H1 (cell line): Measurements from ENCODE around the gene PRKCZ. TPM values are rescaled to one million over a fixed set of nuclear protein-coding genes. Genes with fewer than 3 reads are reported as not detected.

Experiments used
- CTCF ChIA-PET: fragments of 300-600 bp; sonication (Branson Sonifier 250); formaldehyde crosslinking; loops from one replicate; lab custom pipeline; 2021; ENCODE audit not compliant: partially characterized antibody; lab: Charles Lee
- POLR2A ChIA-PET: fragments of 300-600 bp; sonication (Branson Sonifier 250); formaldehyde crosslinking; loops from one replicate; lab custom pipeline; 2021; ENCODE audit warnings: inconsistent platforms; ENCODE audit not compliant: partially characterized antibody; lab: Charles Lee
- DNase-seq, 2 experiments: peaks; one replicate each; pipeline versions ENCODE4 v3.0.0 to v3.0.0-alpha.2; 2010 to 2022; ENCODE audit warnings: low spot score in 2 of 2, low read depth in 1 of 2, mixed read lengths in 1 of 2
- FAIRE-seq: peaks from 2 replicates; lab custom pipeline; 2011; peaks lifted over from hg19 to GRCh38; lab: Jason Lieb, UNC
- H2AFZ ChIP-seq: 2 replicates; pipeline ENCODE4 v1.8.1; 2012; ENCODE audit warnings: low read length, inconsistent platforms
- H2AK5ac ChIP-seq: 2 replicates; pipeline ENCODE4 v1.6.1; 2013; ENCODE audit warnings: low read depth, low read length
- H2BK120ac ChIP-seq: replicated peaks from 2 replicates; pipeline ENCODE3; 2013; ENCODE audit warnings: low read depth, low read length, inconsistent platforms
- H2BK12ac ChIP-seq: 2 replicates; pipeline ENCODE4 v1.6.1; 2013; ENCODE audit warnings: low read depth, low read length
- H2BK15ac ChIP-seq: 2 replicates; pipeline ENCODE4 v1.6.1; 2013; ENCODE audit warnings: low read length
- H2BK20ac ChIP-seq: 2 replicates; pipeline ENCODE4 v1.6.1; 2013; ENCODE audit warnings: low read length
- H2BK5ac ChIP-seq: 2 replicates; pipeline ENCODE4 v1.6.1; 2013; ENCODE audit warnings: low read depth, low read length
- H3K14ac ChIP-seq: 2 replicates; pipeline ENCODE4 v1.6.1; 2013; ENCODE audit warnings: inconsistent platforms; ENCODE audit not compliant: insufficient read length
- H3K18ac ChIP-seq: 2 replicates; pipeline ENCODE4 v1.6.1; 2013; ENCODE audit warnings: low read length; ENCODE audit errors: extremely low read depth
- H3K23ac ChIP-seq: 2 replicates; pipeline ENCODE4 v1.6.1; 2013; ENCODE audit warnings: inconsistent platforms; ENCODE audit not compliant: insufficient read length
- H3K23me2 ChIP-seq: 2 replicates; pipeline ENCODE4 v1.6.1; 2013; ENCODE audit warnings: low read depth, low read length
- H3K27ac ChIP-seq: 2 replicates; pipeline ENCODE4 v1.6.1; 2011; ENCODE audit warnings: low read depth, low read length, inconsistent platforms
- H3K27me3 ChIP-seq, 4 experiments: replicated peaks in 1 of 4; 1 replicate in 1 of 4; 2 replicates in 3 of 4; pipeline versions ENCODE4 v1.6.1 to v1.8.1; 2011 to 2013; ENCODE audit warnings: low read length in 3 of 4, mild to moderate bottlenecking in 3 of 4, inconsistent platforms in 2 of 4, mixed read lengths in 2 of 4, moderate library complexity in 1 of 4; ENCODE audit not compliant: control insufficient read depth in 3 of 4, insufficient read depth in 3 of 4; ENCODE audit errors: extremely low read depth in 1 of 4
- H3K36me3 ChIP-seq, 4 experiments: 2 replicates each; pipeline versions ENCODE4 v1.6.1 to v1.8.1; 2011 to 2013; ENCODE audit warnings: mild to moderate bottlenecking in 4 of 4, low read length in 3 of 4, moderate library complexity in 2 of 4, control low read depth in 1 of 4, inconsistent platforms in 1 of 4; ENCODE audit not compliant: insufficient read depth in 4 of 4, control insufficient read depth in 2 of 4
- H3K4ac ChIP-seq: replicated peaks from 2 replicates; pipeline ENCODE3; 2013; ENCODE audit warnings: low read length, low read depth, mixed read lengths, inconsistent platforms; ENCODE audit not compliant: insufficient read length
- H3K4me1 ChIP-seq, 4 experiments: replicated peaks in 1 of 4; 1 replicate in 1 of 4; 2 replicates in 3 of 4; pipeline versions ENCODE4 v1.6.1 to v1.8.1; 2011 to 2013; ENCODE audit warnings: low read length in 3 of 4, inconsistent platforms in 2 of 4, mixed read lengths in 1 of 4; ENCODE audit not compliant: insufficient read depth in 4 of 4, control insufficient read depth in 3 of 4
- H3K4me2 ChIP-seq, 2 experiments: 2 replicates each; pipeline versions ENCODE4 v1.6.1 to v1.8.1; 2011 to 2013; ENCODE audit warnings: low read depth in 2 of 2, low read length in 2 of 2, control low read depth in 1 of 2, inconsistent platforms in 1 of 2, mild to moderate bottlenecking in 1 of 2; ENCODE audit not compliant: insufficient read depth in 1 of 2
- H3K4me3 ChIP-seq, 4 experiments: fragments of 200-600, 300-600 bp in 1 of 4; sonication (generic), shearing (Covaris generic), sonication (Bioruptor Twin) in 1 of 4; 2 replicates each; pipeline versions ENCODE4 v1.5.1 to v1.8.1; 2011 to 2016; ENCODE audit warnings: low read length in 4 of 4, low read depth in 3 of 4, control low read depth in 2 of 4, inconsistent platforms in 2 of 4, mild to moderate bottlenecking in 2 of 4, mixed read lengths in 1 of 4, moderate library complexity in 1 of 4; ENCODE audit not compliant: insufficient read depth in 2 of 4; ENCODE audit errors: extremely low read depth in 1 of 4
- H3K56ac ChIP-seq: replicated peaks from 2 replicates; pipeline ENCODE3; 2013; ENCODE audit warnings: low read depth, mild to moderate bottlenecking, mixed read lengths, low read length, inconsistent platforms; ENCODE audit not compliant: insufficient read length
- H3K79me1 ChIP-seq: 2 replicates; pipeline ENCODE4 v1.6.1; 2013; ENCODE audit warnings: low read depth, low read length, control low read depth
- H3K79me2 ChIP-seq, 2 experiments: 2 replicates each; pipeline versions ENCODE4 v1.6.1 to v1.8.1; 2012 to 2013; ENCODE audit warnings: low read length in 2 of 2, mild to moderate bottlenecking in 2 of 2, inconsistent platforms in 1 of 2; ENCODE audit not compliant: insufficient read depth in 2 of 2, control insufficient read depth in 1 of 2
- H3K9ac ChIP-seq, 4 experiments: replicated peaks in 1 of 4; 1 replicate in 1 of 4; 2 replicates in 3 of 4; pipeline versions ENCODE4 v1.6.1 to v1.8.1; 2011 to 2013; ENCODE audit warnings: low read depth in 3 of 4, low read length in 3 of 4, control low read depth in 2 of 4, mild to moderate bottlenecking in 2 of 4, moderate library complexity in 2 of 4, inconsistent platforms in 1 of 4; ENCODE audit errors: extremely low read depth in 1 of 4
- H3K9me3 ChIP-seq, 2 experiments: 2 replicates each; pipeline versions ENCODE4 v1.6.1 to v1.8.1; 2012 to 2013; ENCODE audit warnings: mild to moderate bottlenecking in 2 of 2, moderate library complexity in 2 of 2, control low read depth in 1 of 2, inconsistent platforms in 1 of 2, low read depth in 1 of 2, low read length in 1 of 2, mixed read lengths in 1 of 2; ENCODE audit not compliant: insufficient read depth in 2 of 2
- H4K20me1 ChIP-seq, 2 experiments: replicated peaks in 1 of 2; 2 replicates each; pipeline versions ENCODE3 to v1.8.1; 2011 to 2013; ENCODE audit warnings: inconsistent platforms in 2 of 2, low read length in 2 of 2, mild to moderate bottlenecking in 1 of 2; ENCODE audit not compliant: insufficient read depth in 2 of 2, control insufficient read depth in 1 of 2
- H4K5ac ChIP-seq: 2 replicates; pipeline ENCODE4 v1.6.1; 2013; ENCODE audit warnings: low read length, low read depth, mixed read lengths, inconsistent platforms; ENCODE audit not compliant: insufficient read length
- H4K8ac ChIP-seq: 2 replicates; pipeline ENCODE4 v1.8.0; 2013; ENCODE audit warnings: mild to moderate bottlenecking, moderate library complexity, low read length, inconsistent platforms; ENCODE audit not compliant: insufficient read depth; ENCODE audit errors: extremely low read depth
- H4K91ac ChIP-seq: replicated peaks from 2 replicates; pipeline ENCODE3; 2013; ENCODE audit warnings: low read length, mixed read lengths, inconsistent platforms; ENCODE audit not compliant: insufficient read length
- CTCF ChIP-seq, 3 experiments: IDR thresholded peaks; 1 replicate in 2 of 3; 2 replicates in 1 of 3; pipeline versions ENCODE4 v1.5.1 to v1.6.1; 2011; ENCODE audit warnings: low read length in 3 of 3, mild to moderate bottlenecking in 3 of 3, inconsistent platforms in 2 of 3, low read depth in 1 of 3, moderate library complexity in 1 of 3; ENCODE audit not compliant: insufficient read depth in 1 of 3; ENCODE audit errors: control extremely low read depth in 1 of 3
- MAX ChIP-seq: IDR thresholded peaks from 2 replicates; pipeline ENCODE4 v1.6.1; 2012; ENCODE audit warnings: inconsistent platforms
- WGBS, 2 experiments: shearing (Covaris generic) in 1 of 2; methylation state at CpG; one replicate each; pipeline versions ENCODE4 v1.1.6 to v1.1.7; 2013 to 2015; ENCODE audit warnings: low lambda C conversion rate in 2 of 2, mixed read lengths in 2 of 2, inconsistent platforms in 1 of 2, low coverage in 1 of 2, missing lambda C conversion rate in 1 of 2; ENCODE audit not compliant: insufficient replicate concordance in 2 of 2, insufficient coverage in 1 of 2, insufficient read length in 1 of 2; ENCODE audit errors: extremely low coverage in 1 of 2, missing lambda C conversion rate in 1 of 2; 5-methylcytosine and 5-hydroxymethylcytosine counted together
- polyA plus RNA-seq, 7 experiments: library from polyadenylated mRNA; depleted of rRNA in 3 of 7; stranded (reverse) in 5 of 7; unstranded in 2 of 7; fragments of >200 nt in 5 of 7; fragments of 200-250 nt in 2 of 7; gene quantifications; 1 replicate in 5 of 7; 2 replicates in 1 of 7; 4 replicates in 1 of 7; pipeline versions ENCODE4 v1.2.1 to v1.2.3, GENCODE V29; 2011 to 2013; ENCODE audit warnings: missing spikeins in 2 of 7, mixed read lengths in 2 of 7
- total RNA-seq: library from RNA; stranded (reverse); fragmentation: NEBNext Ultra II Directional; extraction: Animal tissue kit (Norgen Biotek cat#: 25700); gene quantifications from 2 replicates; pipeline ENCODE4 v1.2.1, GENCODE V29; 2021

PRKCZ gene
- total and polyA plus RNA-seq, 2 of the 8 experiments (the other 6 are each of a cell fraction or from before 2014, with no cell fraction given): 37.4 to 45.1 TPM

- no peak overlapping the region for H2AK5ac ChIP-seq
- CTCF ChIA-PET: interaction anchor here (2.3 kb wide), 1 partner anchor 13 kb away, joined by 11 read pairs; no protein-coding TSS in a partner anchor
- no peak for TF ChIP-seq CTCF (IDR thresholded peaks at IDR 0.05; ENCODE audit: control extremely low read depth in 1 of 3, insufficient read depth in 1 of 3, low read depth in 1 of 3, low read length in 3 of 3)
- TF ChIP-seq MAX: no peak
- H3K36me3 ChIP-seq: peaks cover 0 to 21% (median 7%) of the 10 kb centered on the region in 4 experiments; a peak in 6 of 8 replicates
- H3K27ac ChIP-seq: no peak overlapping the region
- POLR2A ChIA-PET: no interaction called here
- H3K27me3 ChIP-seq: no peaks in the 10 kb centered on the region
- no peak overlapping the region for H2BK15ac ChIP-seq
- no peak overlapping the region for H3K23ac ChIP-seq
- H3K9ac ChIP-seq: no peak overlapping the region
- H4K91ac ChIP-seq: no peak overlapping the region
- no peak overlapping the region for H3K56ac ChIP-seq
- peaks cover 0 to 17% of the 10 kb centered on the region in 2 experiments for H4K20me1 ChIP-seq
- no peak overlapping the region for H3K18ac ChIP-seq
- no peak overlapping the region for H3K14ac ChIP-seq
- DNase-seq: no peak
- H3K4me1 ChIP-seq: no peaks in the 10 kb centered on the region
- no peak overlapping the region for H2BK20ac ChIP-seq
- 96% methylated on average over 11 of the region's 11 CpGs; no CpG with 5 or more reads in 1 of the 2 experiments for WGBS, 2 experiments
- no peak overlapping the region for H4K5ac ChIP-seq
- H4K8ac ChIP-seq: no peak overlapping the region; the same call in 1 of the 2 replicates
- no peak overlapping the region for H2BK12ac ChIP-seq
- no peak overlapping the region for H2BK5ac ChIP-seq
- H3K4me2 ChIP-seq: no peak overlapping the region
- H3K79me2 ChIP-seq: peaks cover 0 to 4% of the 10 kb centered on the region in 2 experiments; a peak in 1 of 4 replicates
- no peak overlapping the region for H2AFZ ChIP-seq
- H3K4ac ChIP-seq: no peak overlapping the region
- H2BK120ac ChIP-seq: no peak overlapping the region
- H3K79me1 ChIP-seq: no peaks in the 10 kb centered on the region; the same call in none of the 2 replicates
- H3K4me3 ChIP-seq: no peak overlapping the region
- no peak for FAIRE-seq
- H3K9me3 ChIP-seq: no peaks in the 10 kb centered on the region
- peaks cover 11% of the 10 kb centered on the region; the same call in 1 of the 2 replicates for H3K23me2 ChIP-seq
These were observed 102.7 kb downstream of the PRKCZ start for GRCh38 chr1:2152954-2153353.
